ENCODE measurements around the gene AP2B1.

Gene AP2B1

DNA sequence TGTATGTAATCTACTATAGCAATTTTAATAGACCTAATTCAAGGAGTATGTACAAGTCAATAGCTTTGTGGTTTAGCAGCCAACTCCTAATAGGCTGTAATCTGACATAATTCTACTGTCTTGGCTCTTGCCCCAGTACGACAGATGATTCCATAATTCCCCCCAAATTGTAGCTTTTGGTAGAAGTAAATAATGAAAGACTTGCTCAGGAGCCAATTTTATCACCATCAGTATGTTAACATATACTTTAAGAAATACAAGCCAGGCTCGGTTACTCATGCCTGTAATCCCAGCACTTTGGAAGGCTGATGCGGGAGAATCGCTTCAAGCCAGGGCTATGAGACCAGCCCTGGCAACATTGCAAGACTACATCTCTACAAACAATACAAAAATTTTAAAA, 53.9 kb downstream of the AP2B1 start:
- no peak for DNase-seq

DNA sequence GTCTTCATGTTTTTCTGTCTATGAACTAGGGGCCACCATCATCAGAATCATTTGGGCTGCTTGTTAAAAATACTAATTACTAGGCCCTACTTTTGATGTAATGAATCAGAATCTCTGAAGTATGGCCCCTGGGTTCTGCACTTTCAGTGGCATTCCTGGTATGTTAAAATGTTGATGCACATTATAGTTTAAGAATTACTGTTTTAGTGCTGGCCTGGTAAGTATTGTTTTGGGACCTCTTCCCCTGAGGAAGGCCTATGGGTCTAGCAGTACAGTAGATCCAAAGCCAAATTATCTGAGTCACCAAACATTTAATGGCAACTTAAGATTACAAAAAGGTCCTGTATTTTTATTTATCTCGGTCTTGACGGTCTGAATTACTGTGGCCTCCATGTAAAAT, 58.8 kb downstream of the AP2B1 start:
- no peak for DNase-seq

DNA sequence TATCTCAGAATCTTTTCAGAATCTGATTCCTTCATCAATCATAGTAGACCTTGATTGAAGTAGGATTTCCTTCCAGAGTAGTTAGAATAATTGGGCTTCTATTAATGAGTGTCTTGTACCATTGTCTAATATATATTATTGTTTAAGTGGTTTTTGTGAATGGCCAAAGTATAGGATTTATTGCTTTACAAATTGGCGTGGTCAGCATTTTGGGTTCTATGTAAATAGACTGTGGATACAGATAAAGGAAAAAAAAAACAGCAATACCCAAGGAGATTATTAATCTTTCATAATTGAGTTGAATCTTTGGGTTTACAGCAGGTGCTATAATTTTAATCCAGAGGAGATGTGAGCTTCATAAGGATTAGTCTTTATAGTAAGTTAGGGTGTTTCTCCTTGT, 64.3 kb downstream of the AP2B1 start:
- DNase-seq = no peak

DNA sequence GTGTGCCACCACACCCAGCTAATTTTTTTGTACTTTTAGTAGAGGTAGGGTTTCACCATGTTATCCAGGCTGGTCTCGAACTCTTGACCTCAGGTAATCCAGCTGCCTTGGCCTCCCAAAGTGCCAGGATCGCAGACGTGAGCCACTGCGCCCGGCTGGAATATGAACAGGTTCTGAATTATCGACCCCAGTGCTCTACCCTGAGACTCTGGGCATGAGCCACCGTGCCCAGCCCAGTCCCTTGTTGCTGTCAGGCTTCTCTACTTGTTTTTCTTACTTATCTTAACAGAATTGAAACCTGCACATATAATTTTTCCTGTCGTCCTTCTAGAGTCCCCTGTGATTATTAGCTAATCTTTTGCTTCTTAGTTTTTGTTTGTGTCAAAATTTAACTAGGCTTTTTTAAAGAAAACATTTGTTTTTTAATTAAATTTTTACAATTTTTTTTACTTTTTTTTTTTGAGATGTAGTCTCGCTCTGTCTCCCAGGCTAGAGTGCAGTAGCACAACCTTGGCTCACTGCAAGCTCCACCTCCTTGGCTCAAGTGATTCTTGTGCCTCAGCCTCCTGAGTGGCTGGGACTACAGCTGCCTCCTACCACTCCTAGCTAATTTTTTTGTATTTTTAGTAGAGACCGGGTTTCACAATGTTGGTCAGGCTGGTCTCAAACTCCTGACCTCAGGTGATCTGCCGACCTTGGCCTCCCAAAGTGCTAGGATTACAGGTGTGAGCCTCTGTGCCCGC, 66.7 kb downstream of the AP2B1 start:
- DNase-seq = no peak

DNA sequence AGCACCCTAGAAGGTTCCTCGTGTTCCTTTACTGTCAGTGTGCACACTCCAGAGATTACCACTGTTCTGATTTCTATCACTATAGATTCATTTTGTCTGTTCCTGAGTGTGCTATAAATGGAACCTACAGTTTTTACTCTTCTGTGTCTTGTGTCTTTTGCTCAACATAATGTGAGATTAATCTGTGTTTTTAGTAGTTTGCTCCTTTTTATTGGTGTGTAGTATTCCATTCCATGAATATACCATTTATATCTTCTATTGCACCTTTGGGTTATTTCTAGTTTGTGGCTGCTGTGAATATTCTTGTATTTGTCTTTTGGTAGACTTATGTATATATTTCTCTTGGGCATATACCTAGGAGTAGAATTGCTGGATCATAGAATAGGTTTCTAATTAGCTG, 68.2 kb downstream of the AP2B1 start:
- DNase-seq = no peak

DNA sequence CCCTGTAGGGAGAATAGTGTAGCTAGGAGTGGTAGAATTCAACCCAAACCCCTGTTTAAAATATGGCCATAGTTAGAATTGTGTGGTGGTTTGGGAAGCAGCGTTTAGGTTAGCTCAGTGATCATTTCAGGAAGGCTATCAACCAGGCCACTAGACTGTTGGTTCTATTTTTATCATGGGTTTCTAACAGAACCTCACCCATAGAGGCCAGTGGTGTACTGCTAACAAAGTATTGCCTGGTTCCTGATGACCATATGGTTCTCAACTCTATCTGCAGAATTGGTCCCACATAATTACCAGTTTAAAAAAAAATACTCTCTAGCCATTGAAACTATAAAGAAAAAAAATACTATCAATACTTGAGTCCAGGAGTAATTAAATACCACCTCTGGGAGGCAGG, 73.8 kb downstream of the AP2B1 start:
- DNase-seq = no peak

DNA sequence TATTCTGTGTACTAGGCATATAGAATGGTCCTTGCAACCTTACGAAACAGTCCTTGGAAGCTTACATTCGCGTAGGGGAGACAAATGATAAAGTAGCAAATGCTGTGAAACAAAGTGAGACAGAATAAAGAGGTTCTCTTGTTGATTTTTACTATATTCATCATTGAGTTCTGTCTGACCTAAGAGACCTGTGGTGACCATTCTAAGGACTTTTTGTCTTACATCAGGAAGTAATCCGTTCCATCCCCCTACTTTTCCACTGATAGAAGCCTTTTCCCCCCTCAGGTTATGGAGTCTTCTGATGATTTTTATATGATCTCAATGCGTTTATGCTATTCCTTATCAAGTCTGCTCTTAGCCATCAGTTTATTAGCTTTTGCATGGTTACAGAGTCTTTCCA, 77.6 kb downstream of the AP2B1 start:
- no peak for DNase-seq

- no peak for DNase-seq
Measured at GRCh38 chr17:35665662-35666061, 78.5 kb downstream of the AP2B1 start.

GRCh38 chr17:35666070-35666469, 78.9 kb downstream of the AP2B1 start:
- DNase-seq = no peak

DNA sequence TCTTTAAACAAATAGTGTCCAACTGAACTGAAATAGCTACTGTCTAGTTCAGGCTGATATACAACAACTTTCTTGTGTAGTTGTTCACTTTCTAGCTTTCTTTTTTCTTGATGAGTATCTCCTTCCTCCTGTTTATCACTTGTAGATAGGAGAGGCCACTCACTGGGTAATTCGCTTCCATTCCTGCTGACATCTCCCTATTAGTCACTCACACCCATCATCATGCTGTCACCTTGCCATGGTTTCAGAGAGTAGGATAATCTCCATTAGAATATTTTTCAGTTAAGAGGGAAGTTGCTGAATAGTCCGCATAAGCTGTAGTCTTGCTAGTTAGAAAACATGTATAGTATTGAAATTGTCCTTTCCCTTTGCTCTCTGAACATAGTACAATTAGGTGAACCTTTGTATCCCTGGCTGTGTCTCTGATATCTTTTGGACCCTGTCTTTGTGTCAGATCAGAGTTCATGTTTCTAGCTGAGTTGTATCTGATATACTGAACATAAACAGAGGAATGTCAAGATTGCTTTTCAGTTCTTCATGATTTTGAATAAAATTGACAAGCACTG, 79.9 kb downstream of the AP2B1 start:
- no peak for DNase-seq

GRCh38 chr17:35668802-35669201, 81.7 kb downstream of the AP2B1 start:
- no peak for DNase-seq

DNA sequence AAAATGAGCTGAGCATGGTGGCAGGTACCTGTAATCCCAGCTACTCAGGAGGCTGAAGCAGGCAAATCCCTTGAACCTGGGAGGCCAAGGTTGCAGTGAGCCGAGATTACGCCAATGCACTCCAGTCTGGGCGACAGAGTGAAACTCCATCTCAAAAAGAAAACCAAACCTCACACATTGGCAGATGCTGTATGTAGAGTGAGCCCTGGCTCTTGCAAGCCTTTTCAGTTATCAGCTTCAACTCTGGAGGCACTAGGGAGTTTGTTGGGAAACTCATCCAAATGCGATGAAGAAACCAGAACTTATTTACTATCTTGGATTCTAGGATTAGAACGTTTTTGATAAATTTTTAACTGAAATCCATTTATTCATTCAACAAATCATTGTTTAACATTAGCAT, 87.4 kb downstream of the AP2B1 start:
- DNase-seq = no peak

GRCh38 chr17:35676441-35676840, 89.3 kb downstream of the AP2B1 start:
- DNase-seq = no peak

DNA sequence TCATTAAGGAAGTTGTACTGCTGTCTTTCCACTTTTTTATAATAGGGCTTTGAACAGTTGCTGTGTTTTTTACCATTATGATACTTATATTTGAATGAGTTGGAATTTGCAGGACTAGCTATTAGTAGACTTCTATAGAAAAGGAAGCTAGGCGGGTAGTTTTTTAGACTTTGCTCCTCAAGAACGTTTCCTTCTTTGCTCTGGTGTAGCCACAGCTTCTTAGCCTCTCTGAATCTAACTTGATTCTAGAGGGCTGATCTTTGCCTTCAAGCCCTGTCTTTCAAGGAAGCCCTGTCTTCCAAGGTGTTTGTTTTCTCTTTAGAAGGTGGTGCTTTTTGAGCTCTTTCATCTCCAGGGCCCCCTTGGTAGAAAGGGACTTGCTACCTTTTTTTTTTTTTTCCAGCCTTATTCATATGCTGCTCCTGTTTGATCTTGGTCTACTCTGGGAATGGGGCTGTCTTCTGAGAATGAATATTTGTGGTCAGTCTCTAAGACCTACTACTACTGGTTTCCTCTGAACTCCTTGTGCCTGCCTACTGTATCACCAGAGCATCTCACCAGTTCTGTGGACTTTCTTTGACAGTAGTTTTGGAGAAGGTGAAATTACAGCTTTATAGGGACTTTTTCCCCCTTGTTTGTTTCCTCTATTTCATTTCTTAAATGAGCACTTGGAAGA, 92.0 kb downstream of the AP2B1 start:
- DNase-seq = peak; percentile 16

- no peak for DNase-seq
Measured at GRCh38 chr17:35683591-35683990, 96.5 kb downstream of the AP2B1 start.

DNA sequence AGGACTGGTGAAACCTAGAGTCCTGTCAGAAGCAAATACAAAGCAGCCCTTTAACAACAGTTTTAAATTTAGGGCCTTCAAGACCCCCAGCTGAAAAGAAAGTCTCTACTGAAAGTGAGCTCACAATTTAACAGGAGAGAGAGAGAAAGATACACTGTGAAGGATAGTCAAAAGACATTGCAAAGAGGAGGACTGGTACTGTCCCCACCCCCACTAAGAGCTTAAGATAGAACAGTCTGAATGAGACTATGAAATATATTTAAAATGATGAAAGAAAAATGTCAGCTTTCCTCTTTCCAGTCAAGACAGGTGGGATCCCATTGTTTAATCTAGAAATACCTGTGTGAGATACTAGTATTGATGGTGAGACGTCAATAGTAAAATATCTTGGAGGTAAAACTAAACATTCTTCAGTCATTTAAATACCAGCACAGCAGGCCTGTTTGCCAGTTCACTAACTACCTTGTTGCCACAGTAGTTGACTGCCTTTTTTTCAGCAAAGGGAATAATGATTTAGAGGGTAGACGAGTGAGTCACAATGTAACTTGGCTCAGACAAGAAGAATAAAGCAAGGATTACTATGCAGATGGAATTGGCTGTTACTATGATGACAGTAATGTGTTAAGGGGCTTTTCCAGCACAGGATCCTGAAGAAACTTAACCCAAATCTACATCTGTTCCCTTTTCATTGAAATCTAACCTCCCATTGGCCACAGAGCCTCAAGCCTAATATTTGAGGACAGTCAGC, 97.1 kb downstream of the AP2B1 start:
- no peak for DNase-seq

DNA sequence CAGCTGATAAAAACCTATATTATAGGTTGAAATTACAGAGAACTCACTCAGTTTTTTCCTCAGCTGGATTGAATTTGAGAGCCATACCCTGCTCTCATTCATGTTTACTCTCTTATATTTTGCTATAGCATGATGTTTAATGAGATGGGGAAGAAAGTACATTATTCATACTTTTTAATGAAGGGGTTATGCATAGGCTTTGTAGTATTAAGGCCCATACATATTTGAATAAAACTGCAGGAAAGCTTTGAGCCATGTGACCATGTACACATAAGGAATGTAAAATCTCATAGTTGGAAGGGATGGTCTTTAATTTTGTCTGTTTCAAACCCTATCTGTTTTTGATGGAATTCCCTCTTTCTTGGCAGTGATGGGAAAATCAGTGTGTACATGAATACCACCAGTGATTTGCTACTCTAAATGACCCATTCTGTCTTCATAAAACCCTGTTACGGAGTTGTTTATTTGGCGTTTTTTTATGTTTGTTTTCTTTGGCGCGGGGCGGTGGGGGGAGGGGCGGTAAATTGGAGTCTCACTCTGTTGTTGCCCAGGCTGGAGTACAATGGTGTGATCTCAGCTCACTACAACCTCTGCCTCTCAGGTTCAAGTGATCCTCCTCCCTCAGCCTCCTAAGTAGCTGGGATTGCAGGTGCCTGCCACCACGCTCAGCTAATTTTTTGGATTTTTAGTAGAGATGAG, 105.5 kb downstream of the AP2B1 start:
- no peak for DNase-seq

DNA sequence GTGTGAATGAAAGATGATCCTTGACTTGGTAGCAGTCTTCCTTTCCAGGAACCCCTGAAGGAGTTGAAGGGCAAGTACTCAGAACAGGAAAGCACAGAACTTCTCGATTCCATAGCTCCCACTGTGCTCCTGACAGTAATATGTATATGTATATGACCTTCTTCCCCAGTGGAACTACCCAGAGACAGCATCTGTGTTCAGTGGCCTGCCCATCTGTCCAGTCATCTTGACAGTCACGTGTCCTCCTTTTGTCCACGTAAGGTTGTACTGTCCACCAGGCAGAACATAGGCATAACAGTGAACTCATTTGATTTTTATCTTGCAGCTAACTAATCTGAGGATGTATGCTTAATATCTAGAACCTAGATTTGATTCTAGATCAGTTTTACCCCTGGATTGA, 106.5 kb downstream of the AP2B1 start:
- no peak for DNase-seq

- DNase-seq = no peak
Measured at GRCh38 chr17:35694906-35695305, 107.8 kb downstream of the AP2B1 start.

DNA sequence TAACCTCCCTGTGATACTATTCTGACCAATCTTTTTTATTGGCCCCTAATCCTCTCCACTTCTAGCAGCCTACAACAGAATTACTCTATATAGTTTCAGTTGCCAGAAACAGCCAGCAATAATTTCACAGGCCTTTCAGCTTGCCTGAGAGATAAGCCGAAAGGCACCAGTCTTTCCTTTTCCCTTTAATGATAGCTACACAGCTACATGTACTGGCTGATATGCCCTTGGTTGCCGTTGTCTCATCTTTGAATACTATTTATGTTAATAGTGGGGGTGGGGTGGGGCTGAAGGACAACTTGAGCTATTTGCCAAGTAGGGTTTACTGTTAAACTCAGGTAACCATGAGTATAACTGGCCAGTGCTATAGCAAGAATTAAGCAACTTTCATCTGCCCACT, 108.5 kb downstream of the AP2B1 start:
- no peak for DNase-seq

DNA sequence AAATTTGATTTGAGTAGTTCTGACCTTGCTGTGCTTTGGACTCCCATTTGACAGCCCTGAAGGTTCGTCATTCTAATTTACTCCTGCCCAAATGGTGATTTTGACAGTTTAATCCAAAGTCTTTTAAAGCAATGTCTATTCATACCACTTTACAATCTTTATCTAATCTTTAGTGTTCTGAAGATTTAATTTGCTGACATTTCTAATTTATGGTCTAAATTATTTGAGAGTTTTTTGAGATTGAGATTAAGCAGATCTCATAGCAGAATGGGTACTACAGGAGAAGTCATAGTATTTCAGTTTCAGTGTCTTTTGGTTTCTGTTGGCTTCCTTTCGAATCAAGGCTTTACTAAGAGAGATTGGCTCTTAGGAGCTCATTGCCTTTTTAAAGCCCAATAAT, 111.7 kb downstream of the AP2B1 start:
- no peak for DNase-seq

- no peak for DNase-seq
Measured at GRCh38 chr17:35700150-35700549, 113.0 kb downstream of the AP2B1 start.

GRCh38 chr17:35701491-35701890, 114.4 kb downstream of the AP2B1 start:
- DNase-seq = no peak

Data from activated CD4-positive, alpha-beta T cell treated with anti-CD3 and anti-CD28 coated beads, Interleukin-2, Interleukin-6, amounts not matched to agents 100 ng/mL and 50 ng/mL, durations not matched to agents 16 hours and 8 hours (primary cell).